ENCODE results near the gene RAB36.

RAB36 gene

DNA sequence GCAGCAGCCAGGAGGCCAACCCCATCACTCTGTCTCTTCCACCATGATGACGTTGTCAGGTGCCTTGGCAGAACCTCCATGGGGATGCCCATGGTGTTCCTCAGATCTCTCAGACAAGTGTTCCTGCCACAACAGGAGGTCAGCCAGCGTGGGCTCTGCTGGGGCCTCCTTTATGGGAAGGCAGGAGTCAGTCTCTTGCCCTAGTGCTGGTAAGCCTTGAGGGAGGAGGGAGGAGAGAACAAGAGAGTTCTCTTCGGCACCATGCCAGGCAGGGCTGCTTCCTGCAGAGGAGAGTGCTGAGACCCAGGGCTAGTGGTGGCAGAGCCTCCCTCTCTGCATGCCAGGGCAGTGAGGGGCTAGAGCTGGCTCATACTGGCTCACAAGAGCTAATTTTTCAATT is 42.5 kb upstream of the RAB36 start:
- Histone ChIP-seq H3K9me3 (ENCODE audit: control insufficient read depth in 2 of 2, low read length in 2 of 2) (no peaks in the 10 kb centered on the region), H3K4me1 (ENCODE audit: control insufficient read depth, insufficient read depth, low read length) (peaks cover 30% of the 10 kb centered on the region), H3K4me3 (ENCODE audit: low read length in 2 of 2) (no peak overlapping the region), H3K27ac (ENCODE audit: low read length) (no peak overlapping the region), H3K9ac (ENCODE audit: low read length in 2 of 2) (no peak overlapping the region), H3K36me3 (ENCODE audit: control insufficient read depth in 2 of 2, insufficient read depth in 2 of 2, low read length in 2 of 2) (peaks cover 0 to 3% of the 10 kb centered on the region in 2 donors), H3K27me3 (ENCODE audit: control insufficient read depth in 1 of 2, insufficient read depth in 2 of 2, low read length in 2 of 2) (no peaks in the 10 kb centered on the region)

DNA sequence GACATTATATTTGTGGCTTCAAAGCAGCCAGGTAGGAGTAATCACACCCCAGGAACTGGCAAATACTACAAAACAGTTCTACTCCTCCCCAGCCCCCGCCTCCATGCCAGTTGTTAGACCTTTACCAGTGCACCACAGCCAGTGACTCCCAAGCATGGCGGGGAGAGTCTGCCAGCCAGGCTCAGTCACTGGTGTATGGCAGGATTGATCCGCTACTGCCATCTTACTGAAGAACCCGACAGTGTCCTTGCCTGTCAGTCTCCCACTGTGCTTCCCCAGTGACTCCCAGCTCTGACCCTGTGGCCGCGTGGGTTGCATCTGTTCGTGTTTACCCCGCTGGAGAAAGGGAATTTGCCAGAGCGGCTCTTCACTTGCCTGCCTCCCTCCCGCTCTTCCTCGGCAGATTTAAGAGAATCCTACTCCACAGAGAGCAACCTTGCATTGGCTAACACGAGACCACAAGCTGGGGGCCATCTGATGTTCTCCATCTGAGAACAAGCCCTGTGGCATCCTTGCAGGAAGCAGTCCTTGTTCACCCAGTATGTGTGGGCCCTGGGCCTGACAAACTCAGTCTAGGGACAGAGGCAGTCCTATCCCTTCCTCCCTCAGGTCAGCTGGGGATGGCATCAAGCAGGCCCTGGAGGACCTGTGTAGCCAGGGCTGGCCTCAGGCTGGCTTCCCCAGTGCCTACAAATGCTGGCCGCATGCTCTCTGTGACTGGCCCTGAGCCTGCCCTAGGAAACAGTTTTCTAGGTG is 41.9 kb upstream of the RAB36 start:
- Histone ChIP-seq H3K27me3 (ENCODE audit: control insufficient read depth in 1 of 2, insufficient read depth in 2 of 2, low read length in 2 of 2) (no peaks in the 10 kb centered on the region), H3K4me1 (ENCODE audit: control insufficient read depth, insufficient read depth, low read length) (peaks cover 24% of the 10 kb centered on the region), H3K9ac (ENCODE audit: low read length in 2 of 2) (no peak overlapping the region), H3K27ac (ENCODE audit: low read length) (no peak overlapping the region), H3K9me3 (ENCODE audit: control insufficient read depth in 2 of 2, low read length in 2 of 2) (no peaks in the 10 kb centered on the region), H3K4me3 (ENCODE audit: low read length in 2 of 2) (no peak overlapping the region), H3K36me3 (ENCODE audit: control insufficient read depth in 2 of 2, insufficient read depth in 2 of 2, low read length in 2 of 2) (peaks cover 0 to 6% of the 10 kb centered on the region in 2 donors)

DNA sequence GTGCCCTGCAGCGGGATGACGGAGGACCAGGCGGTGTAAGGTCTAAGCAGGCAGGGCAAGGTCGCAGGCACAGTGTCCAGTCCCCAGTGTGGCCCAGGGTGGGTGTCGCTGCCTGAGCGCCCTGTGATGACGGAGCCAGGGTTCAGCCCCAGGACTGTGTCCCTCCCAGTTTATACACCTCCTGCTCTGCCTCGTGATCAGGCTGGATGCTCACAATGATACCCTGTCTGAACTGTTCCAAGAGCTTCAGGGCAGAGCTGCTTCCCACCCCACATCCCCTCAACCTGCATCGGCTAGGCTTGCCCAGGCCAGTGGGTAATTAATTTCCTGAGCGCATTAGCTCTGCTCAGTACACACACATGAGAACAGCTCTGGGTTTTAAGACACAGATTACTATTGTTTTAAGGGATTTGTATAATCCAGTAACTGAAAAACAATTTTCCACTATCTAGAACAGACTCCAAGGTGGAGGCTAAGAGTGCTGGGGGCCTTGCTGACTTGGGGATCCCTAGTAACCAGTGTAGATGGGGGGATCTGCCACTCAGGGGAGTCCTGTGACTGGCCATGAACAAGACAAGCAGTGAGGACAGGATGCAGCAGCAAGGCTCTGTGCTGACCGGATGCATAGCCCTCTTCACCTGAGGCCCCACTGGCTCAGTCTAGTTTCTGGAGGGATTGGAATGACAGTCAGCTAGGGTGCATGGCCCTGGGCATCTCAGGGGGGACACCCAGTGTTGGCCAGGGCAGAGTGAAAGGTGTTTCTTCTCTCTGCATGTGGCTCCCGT is 40.9 kb upstream of the RAB36 start:
- Histone ChIP-seq H3K36me3 (ENCODE audit: control insufficient read depth in 2 of 2, insufficient read depth in 2 of 2, low read length in 2 of 2) (peaks cover 0 to 6% of the 10 kb centered on the region in 2 donors), H3K4me1 (ENCODE audit: control insufficient read depth, insufficient read depth, low read length) (peaks cover 14% of the 10 kb centered on the region), H3K9ac (ENCODE audit: low read length in 2 of 2) (no peak overlapping the region), H3K27ac (ENCODE audit: low read length) (no peak overlapping the region), H3K4me3 (ENCODE audit: low read length in 2 of 2) (no peak overlapping the region), H3K27me3 (ENCODE audit: control insufficient read depth in 1 of 2, insufficient read depth in 2 of 2, low read length in 2 of 2) (no peaks in the 10 kb centered on the region), H3K9me3 (ENCODE audit: control insufficient read depth in 2 of 2, low read length in 2 of 2) (no peaks in the 10 kb centered on the region)

DNA sequence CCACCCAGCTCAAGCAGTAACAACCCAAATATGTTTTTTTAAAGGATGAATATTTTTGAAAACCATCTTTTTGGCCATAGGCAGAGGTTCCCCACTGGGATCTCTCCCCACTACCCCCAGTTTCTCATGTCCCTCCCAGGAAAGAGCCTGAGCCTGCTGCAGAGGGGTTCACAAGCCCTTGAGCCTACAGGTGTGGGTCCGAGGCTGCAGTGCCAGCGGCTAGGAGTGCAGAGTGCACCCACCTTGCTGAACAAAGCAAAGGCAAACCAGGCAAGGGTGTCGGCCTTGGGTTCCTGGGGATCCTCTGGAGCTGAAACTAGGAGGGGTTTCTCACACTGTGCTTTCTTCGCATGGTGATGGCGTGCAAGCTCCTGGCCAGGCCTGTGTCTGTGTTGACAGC is 40.0 kb upstream of the RAB36 start:
- H3K9me3 ChIP-seq (ENCODE audit: control insufficient read depth in 2 of 2, low read length in 2 of 2) = no peaks in the 10 kb centered on the region
- H3K27me3 ChIP-seq (ENCODE audit: control insufficient read depth in 1 of 2, insufficient read depth in 2 of 2, low read length in 2 of 2) = no peaks in the 10 kb centered on the region
- H3K4me1 ChIP-seq (ENCODE audit: control insufficient read depth, insufficient read depth, low read length) = peaks cover 5% of the 10 kb centered on the region
- H3K4me3 ChIP-seq (ENCODE audit: low read length in 2 of 2) = no peak overlapping the region
- no peak overlapping the region for H3K27ac ChIP-seq (ENCODE audit: low read length)
- peaks cover 0 to 6% of the 10 kb centered on the region in 2 donors for H3K36me3 ChIP-seq (ENCODE audit: control insufficient read depth in 2 of 2, insufficient read depth in 2 of 2, low read length in 2 of 2)
- no peak overlapping the region for H3K9ac ChIP-seq (ENCODE audit: low read length in 2 of 2)

DNA sequence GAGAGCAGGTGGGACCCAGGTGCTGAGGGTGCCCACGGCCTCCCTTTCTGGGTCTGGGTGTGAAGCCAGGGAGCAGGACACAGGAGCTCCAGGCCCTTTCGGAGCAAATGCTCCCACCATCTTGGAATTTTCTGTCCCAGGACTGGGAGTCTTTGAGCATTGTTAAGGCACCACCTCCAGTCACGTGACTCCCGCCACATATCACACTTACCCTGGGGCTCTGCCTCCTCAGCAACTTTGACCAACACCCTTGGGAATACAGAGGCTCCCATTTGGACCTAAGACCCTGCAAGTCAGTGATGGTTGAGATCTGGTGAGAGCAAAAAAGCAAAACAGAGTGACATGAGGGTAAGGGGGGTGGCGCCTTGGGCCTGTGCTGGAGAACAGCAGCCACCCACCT is 39.4 kb upstream of the RAB36 start:
- H3K27me3 ChIP-seq (ENCODE audit: control insufficient read depth in 1 of 2, insufficient read depth in 2 of 2, low read length in 2 of 2) = no peaks in the 10 kb centered on the region
- H3K9me3 ChIP-seq (ENCODE audit: control insufficient read depth in 2 of 2, low read length in 2 of 2) = no peaks in the 10 kb centered on the region
- H3K27ac ChIP-seq (ENCODE audit: low read length) = no peak overlapping the region
- peaks cover 0 to 6% of the 10 kb centered on the region in 2 donors for H3K36me3 ChIP-seq (ENCODE audit: control insufficient read depth in 2 of 2, insufficient read depth in 2 of 2, low read length in 2 of 2)
- H3K4me1 ChIP-seq (ENCODE audit: control insufficient read depth, insufficient read depth, low read length) = peaks cover 2% of the 10 kb centered on the region
- no peak overlapping the region for H3K4me3 ChIP-seq (ENCODE audit: low read length in 2 of 2)
- H3K9ac ChIP-seq (ENCODE audit: low read length in 2 of 2) = no peak overlapping the region

DNA sequence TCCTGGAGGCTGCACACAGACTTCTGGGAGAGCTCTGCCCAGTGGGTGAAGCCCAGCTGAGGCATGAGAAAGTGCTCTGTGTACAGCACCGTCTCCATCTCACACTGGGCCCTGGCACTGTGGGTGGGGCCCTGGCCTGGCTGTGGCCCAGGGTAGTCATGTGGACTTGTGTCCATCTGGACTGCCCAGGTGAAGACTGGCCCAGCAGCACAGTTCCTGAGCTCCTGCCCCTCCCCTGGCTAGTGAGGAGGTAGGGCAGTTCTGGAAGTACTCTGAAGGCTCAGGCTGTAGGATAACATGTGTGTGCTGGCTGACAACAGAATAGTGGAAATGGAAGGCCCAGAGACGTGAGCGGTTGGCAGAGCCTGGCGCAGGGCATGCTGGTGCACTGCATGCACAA is 38.9 kb upstream of the RAB36 start:
- Histone ChIP-seq H3K27ac (ENCODE audit: low read length) (no peak overlapping the region), H3K4me3 (ENCODE audit: low read length in 2 of 2) (no peak overlapping the region), H3K9me3 (ENCODE audit: control insufficient read depth in 2 of 2, low read length in 2 of 2) (no peaks in the 10 kb centered on the region), H3K27me3 (ENCODE audit: control insufficient read depth in 1 of 2, insufficient read depth in 2 of 2, low read length in 2 of 2) (no peaks in the 10 kb centered on the region), H3K36me3 (ENCODE audit: control insufficient read depth in 2 of 2, insufficient read depth in 2 of 2, low read length in 2 of 2) (peaks cover 0 to 6% of the 10 kb centered on the region in 2 donors), H3K9ac (ENCODE audit: low read length in 2 of 2) (no peak overlapping the region), H3K4me1 (ENCODE audit: control insufficient read depth, insufficient read depth, low read length) (peaks cover 2% of the 10 kb centered on the region)

DNA sequence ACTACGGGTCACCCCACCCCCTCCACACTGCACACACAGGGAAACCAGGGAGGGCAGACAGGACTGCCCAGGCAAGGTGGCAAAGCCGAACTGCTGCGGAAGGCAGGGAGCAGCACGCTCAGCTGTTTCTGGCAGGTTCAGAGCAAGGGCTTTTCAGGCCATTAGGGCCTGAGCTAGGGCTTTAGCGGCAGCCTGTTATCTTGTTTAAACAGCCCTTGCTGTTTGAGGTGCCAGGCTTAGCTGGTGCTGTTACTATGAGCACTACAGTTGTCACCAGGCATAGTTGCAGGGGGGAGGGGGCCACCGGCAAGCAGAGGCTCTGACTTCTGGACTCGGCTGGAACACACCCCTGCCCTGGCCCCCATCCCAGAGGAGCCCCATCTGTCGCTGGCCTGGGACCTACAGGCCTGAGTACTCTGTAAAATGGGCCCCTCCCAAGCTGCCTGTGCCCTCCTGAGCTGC is 38.3 kb upstream of the RAB36 start:
- Histone ChIP-seq H3K27ac (ENCODE audit: low read length) (no peak overlapping the region), H3K36me3 (ENCODE audit: control insufficient read depth in 2 of 2, insufficient read depth in 2 of 2, low read length in 2 of 2) (peaks cover 0 to 6% of the 10 kb centered on the region in 2 donors), H3K9ac (ENCODE audit: low read length in 2 of 2) (no peak overlapping the region), H3K4me1 (ENCODE audit: control insufficient read depth, insufficient read depth, low read length) (peaks cover 2% of the 10 kb centered on the region), H3K9me3 (ENCODE audit: control insufficient read depth in 2 of 2, low read length in 2 of 2) (no peaks in the 10 kb centered on the region), H3K27me3 (ENCODE audit: control insufficient read depth in 1 of 2, insufficient read depth in 2 of 2, low read length in 2 of 2) (no peaks in the 10 kb centered on the region), H3K4me3 (ENCODE audit: low read length in 2 of 2) (no peak overlapping the region)

DNA sequence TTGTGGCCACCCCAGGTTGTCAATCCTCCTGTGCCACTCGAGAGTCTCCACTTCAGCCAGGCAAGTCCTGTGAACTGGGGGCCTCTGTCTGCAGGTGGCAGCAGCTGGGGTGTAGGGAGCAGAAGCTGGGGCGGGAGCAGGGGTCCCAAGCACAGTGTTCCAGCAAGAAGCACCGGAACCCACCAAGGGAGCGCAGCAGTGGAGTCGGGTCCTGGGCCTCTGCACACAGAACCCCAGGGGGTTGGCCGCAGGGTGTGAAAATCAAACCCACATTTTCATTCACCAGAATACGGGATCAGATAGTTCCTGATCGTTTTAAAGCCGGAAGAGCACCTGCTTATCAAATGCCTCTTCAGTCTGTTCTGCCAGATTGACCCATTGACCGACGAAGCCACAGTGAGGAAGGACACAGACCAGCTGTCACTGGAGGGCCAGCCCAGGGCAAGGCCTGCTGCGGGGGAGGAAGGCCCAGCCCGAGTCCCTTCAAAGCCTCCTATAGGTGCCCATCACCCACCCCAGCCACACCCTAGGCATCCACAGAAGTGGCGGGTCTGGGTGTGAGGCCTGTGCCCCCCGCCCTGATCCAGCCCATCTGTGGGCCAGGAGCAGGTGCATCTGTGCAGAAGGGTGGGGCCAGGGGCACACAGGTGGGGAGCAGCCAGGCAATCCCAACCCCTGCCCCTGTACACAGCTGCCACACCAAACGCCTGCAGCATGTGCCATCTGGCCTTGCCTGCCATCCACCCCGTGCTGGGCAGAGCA is 37.6 kb upstream of the RAB36 start:
- Histone ChIP-seq H3K27me3 (ENCODE audit: control insufficient read depth in 1 of 2, insufficient read depth in 2 of 2, low read length in 2 of 2) (no peaks in the 10 kb centered on the region), H3K9me3 (ENCODE audit: control insufficient read depth in 2 of 2, low read length in 2 of 2) (no peaks in the 10 kb centered on the region), H3K36me3 (ENCODE audit: control insufficient read depth in 2 of 2, insufficient read depth in 2 of 2, low read length in 2 of 2) (peaks cover 0 to 6% of the 10 kb centered on the region in 2 donors), H3K27ac (ENCODE audit: low read length) (no peak overlapping the region), H3K4me1 (ENCODE audit: control insufficient read depth, insufficient read depth, low read length) (peaks cover 2% of the 10 kb centered on the region), H3K9ac (ENCODE audit: low read length in 2 of 2) (no peak overlapping the region), H3K4me3 (ENCODE audit: low read length in 2 of 2) (no peak overlapping the region)

DNA sequence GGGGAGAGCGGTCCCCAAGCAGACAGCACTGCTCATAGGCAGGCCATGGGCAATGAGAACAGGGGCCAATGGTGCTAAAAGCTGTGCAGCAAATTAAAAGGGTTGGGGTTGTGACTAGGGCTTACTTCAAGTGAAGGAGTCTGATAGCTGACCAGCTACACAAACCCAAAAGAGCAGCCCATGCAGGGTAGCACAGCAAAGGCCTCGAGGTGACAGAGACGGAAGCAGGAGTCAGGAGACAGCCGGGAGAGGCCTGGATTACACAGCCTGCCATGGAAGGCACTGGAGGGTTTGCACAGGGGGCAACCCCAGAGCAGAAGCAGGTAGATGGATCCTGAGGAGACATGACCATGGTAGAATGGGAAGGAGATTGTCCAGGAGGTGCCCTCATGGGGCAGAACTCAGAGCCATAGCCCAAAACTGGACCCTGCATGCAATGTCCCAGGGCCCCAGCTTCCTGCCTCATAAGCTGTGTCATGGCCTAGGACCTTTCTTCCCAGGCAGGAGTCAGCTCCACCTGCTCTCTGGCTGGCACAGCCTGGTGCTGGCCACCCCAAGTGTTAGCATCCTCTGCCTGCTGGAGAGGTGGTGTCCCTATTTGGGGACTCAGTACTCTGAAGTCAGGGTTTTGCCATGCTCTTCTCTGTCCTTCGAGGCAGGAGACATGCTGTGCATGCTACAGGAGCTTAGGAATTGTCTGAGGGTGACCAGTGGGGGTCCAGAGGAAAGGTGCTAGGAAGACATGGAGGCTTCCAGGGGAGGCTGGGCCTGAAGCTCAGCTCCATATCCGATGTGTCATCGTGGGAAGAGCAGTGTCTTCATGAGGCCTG is 36.8 kb upstream of the RAB36 start:
- H3K4me1 ChIP-seq (ENCODE audit: control insufficient read depth, insufficient read depth, low read length) = peaks cover 8% of the 10 kb centered on the region
- no peak overlapping the region for H3K9ac ChIP-seq (ENCODE audit: low read length in 2 of 2)
- H3K9me3 ChIP-seq (ENCODE audit: control insufficient read depth in 2 of 2, low read length in 2 of 2) = no peaks in the 10 kb centered on the region
- peaks cover 3 to 6% of the 10 kb centered on the region in 2 donors for H3K36me3 ChIP-seq (ENCODE audit: control insufficient read depth in 2 of 2, insufficient read depth in 2 of 2, low read length in 2 of 2)
- no peak overlapping the region for H3K4me3 ChIP-seq (ENCODE audit: low read length in 2 of 2)
- no peaks in the 10 kb centered on the region for H3K27me3 ChIP-seq (ENCODE audit: control insufficient read depth in 1 of 2, insufficient read depth in 2 of 2, low read length in 2 of 2)
- no peak overlapping the region for H3K27ac ChIP-seq (ENCODE audit: low read length)

DNA sequence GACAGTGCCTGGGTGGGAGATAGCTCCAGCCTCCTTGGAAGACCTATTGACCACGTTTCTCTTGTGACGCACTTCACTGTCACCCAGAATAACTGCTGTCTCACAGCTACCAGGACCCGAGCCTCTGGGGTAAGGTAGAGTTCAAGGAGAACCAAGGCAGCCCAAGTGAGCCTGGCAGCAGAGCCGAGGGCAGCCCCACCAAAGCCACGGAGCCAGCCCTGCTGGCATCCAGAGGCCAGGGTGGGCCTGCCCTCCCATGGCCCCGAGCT is 36.3 kb upstream of the RAB36 start:
- no peaks in the 10 kb centered on the region for H3K9me3 ChIP-seq (ENCODE audit: control insufficient read depth in 2 of 2, low read length in 2 of 2)
- no peak overlapping the region for H3K9ac ChIP-seq (ENCODE audit: low read length in 2 of 2)
- no peak overlapping the region for H3K27ac ChIP-seq (ENCODE audit: low read length)
- H3K4me1 ChIP-seq (ENCODE audit: control insufficient read depth, insufficient read depth, low read length) = peaks cover 8% of the 10 kb centered on the region
- H3K27me3 ChIP-seq (ENCODE audit: control insufficient read depth in 1 of 2, insufficient read depth in 2 of 2, low read length in 2 of 2) = no peaks in the 10 kb centered on the region
- H3K36me3 ChIP-seq (ENCODE audit: control insufficient read depth in 2 of 2, insufficient read depth in 2 of 2, low read length in 2 of 2) = peaks cover 4 to 6% of the 10 kb centered on the region in 2 donors
- H3K4me3 ChIP-seq (ENCODE audit: low read length in 2 of 2) = no peak overlapping the region
